Measurements from ENCODE around the gene CALD1. TPM values are rescaled to one million over a fixed set of nuclear protein-coding genes. Genes with fewer than 3 reads are reported as not detected.

CALD1 gene
- total and polyA plus RNA-seq, 7 donors: 34.7 to 2,150 (median 1,069) TPM

- Histone ChIP-seq H3K4me3 (no peak overlapping the region), H3K4me1 (peaks cover 0 to 82% (median 75%) of the 10 kb centered on the region in 4 donors), H3K9me3 (no peaks in the 10 kb centered on the region), H3K27me3 (no peaks in the 10 kb centered on the region), H3K36me3 (no peaks in the 10 kb centered on the region), H3K27ac (peak overlapping the region in 3 of 4 donors; percentile 77 to 88 (median 79))
- TF ChIP-seq POLR2AphosphoS5 (IDR thresholded peaks at IDR 0.05) (no peak), EP300 (IDR thresholded peaks at IDR 0.05) (no peak), POLR2A (IDR thresholded peaks at IDR 0.05) (no peak)
- TF ChIP-seq, protein P1, sequence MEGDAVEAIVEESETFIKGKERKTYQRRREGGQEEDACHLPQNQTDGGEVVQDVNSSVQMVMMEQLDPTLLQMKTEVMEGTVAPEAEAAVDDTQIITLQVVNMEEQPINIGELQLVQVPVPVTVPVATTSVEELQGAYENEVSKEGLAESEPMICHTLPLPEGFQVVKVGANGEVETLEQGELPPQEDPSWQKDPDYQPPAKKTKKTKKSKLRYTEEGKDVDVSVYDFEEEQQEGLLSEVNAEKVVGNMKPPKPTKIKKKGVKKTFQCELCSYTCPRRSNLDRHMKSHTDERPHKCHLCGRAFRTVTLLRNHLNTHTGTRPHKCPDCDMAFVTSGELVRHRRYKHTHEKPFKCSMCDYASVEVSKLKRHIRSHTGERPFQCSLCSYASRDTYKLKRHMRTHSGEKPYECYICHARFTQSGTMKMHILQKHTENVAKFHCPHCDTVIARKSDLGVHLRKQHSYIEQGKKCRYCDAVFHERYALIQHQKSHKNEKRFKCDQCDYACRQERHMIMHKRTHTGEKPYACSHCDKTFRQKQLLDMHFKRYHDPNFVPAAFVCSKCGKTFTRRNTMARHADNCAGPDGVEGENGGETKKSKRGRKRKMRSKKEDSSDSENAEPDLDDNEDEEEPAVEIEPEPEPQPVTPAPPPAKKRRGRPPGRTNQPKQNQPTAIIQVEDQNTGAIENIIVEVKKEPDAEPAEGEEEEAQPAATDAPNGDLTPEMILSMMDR (IDR thresholded peaks at IDR 0.05): no peak
- WGBS, 2 donors: 68 to 77% methylated on average over 1 of the region's 1 CpG
- intact Hi-C loops (cut with DNase I): no loop called here
- no peak for DNase-seq
These were observed 103.0 kb downstream of the CALD1 start for GRCh38 chr7:134882481-134882880.

GRCh38 chr7:134885967-134886352, 106.5 kb downstream of the CALD1 start:
- Histone ChIP-seq H3K27me3 (no peaks in the 10 kb centered on the region), H3K27ac (peak overlapping the region; percentile 70 to 88 (median 78)), H3K4me1 (peaks cover 0 to 79% (median 67%) of the 10 kb centered on the region in 4 donors), H3K4me3 (no peak overlapping the region), H3K9me3 (no peaks in the 10 kb centered on the region), H3K36me3 (peaks cover 0 to 12% (median 2%) of the 10 kb centered on the region in 4 donors)
- 62% methylated on average over 1 of the region's 1 CpG for WGBS, 2 donors
- intact Hi-C loops (cut with DNase I): loop anchor here (5.0 kb wide), 1 partner anchor 34 kb away; no protein-coding TSS in a partner anchor
- TF ChIP-seq, protein P1 (IDR thresholded peaks at IDR 0.05): no peak
- peak in 1 of 4 donors; percentile 38 for TF ChIP-seq POLR2AphosphoS5 (IDR thresholded peaks at IDR 0.05)
- TF ChIP-seq EP300 (IDR thresholded peaks at IDR 0.05): peak in 1 of 4 donors; percentile 4
- TF ChIP-seq POLR2A (IDR thresholded peaks at IDR 0.05): no peak
- no peak for DNase-seq

DNA sequence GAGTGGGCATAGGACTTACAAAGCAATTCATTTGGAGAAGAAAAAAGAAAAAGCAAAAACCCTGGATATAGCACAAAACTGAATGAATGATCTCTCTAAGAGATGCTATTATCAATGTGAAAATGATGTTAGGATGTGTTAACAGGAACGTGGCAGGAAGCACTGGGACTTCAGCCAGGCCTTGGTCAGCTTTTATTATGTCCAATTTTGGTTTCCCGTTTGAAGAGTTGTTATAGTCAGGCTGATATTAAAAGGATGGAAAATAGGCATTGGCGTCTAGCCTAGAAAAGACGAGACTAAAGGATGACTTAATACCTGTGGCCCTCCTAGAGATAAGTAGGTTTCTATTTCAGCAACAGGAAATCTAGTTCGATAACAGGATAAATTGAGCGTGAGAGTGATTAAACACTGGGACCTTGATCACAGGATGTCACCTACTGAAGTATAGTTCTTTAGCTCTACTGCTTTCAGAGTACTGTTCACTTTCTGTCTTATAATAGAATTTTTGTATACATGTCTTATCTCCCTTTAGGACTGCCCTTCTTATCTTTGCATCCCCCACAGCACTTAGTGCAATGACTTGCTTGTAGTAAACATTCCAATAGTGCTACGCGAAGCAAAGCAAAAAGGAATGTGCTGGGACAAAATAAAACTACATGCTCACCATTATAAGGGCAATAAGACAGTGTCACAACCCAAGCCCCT, 107.1 kb downstream of the CALD1 start:
- H3K27me3 ChIP-seq: no peaks in the 10 kb centered on the region
- WGBS, 2 donors: 48 to 50% methylated on average over 8 of the region's 8 CpGs
- DNase-seq: peak; percentile 86
- peaks cover 0 to 79% (median 70%) of the 10 kb centered on the region in 4 donors for H3K4me1 ChIP-seq
- no peak overlapping the region for H3K4me3 ChIP-seq
- no peaks in the 10 kb centered on the region for H3K9me3 ChIP-seq
- TF ChIP-seq POLR2AphosphoS5 (IDR thresholded peaks at IDR 0.05): peak in 2 of 4 donors; percentile 9 to 25
- TF ChIP-seq, protein P1 (IDR thresholded peaks at IDR 0.05): no peak
- intact Hi-C loops (cut with DNase I): loop anchor here (5.0 kb wide), 1 partner anchor 34 kb away; no protein-coding TSS in a partner anchor
- peak overlapping the region; percentile 70 to 88 (median 78) for H3K27ac ChIP-seq
- peaks cover 0 to 12% (median 2%) of the 10 kb centered on the region in 4 donors for H3K36me3 ChIP-seq

DNA sequence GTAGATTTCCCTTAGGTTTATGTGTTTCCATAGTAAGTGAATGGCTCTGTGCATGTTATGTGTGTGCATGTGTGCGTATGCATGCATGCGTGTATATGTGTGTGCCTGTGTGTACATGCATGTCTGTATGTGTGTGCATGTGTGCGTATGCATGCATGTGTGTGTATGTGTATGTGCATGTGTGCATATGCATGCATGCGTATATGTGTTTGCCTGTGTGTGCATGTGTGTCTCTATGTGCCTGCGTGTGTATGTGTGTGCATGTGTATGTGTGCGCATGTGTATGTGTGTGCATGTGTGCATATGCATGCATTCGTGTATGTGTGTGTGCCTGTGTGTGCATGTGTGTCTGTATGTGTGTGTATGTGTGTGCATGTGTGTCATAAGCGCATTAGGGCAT, 108.1 kb downstream of the CALD1 start:
- peak overlapping the region; percentile 70 to 88 (median 78) for H3K27ac ChIP-seq
- H3K4me3 ChIP-seq: no peak overlapping the region
- no peaks in the 10 kb centered on the region for H3K9me3 ChIP-seq
- DNase-seq: no peak
- H3K36me3 ChIP-seq: peaks cover 0 to 12% (median 2%) of the 10 kb centered on the region in 4 donors
- TF ChIP-seq, protein P1 (IDR thresholded peaks at IDR 0.05): no peak
- peak in 2 of 4 donors; percentile 30 to 52 for TF ChIP-seq POLR2AphosphoS5 (IDR thresholded peaks at IDR 0.05)
- H3K27me3 ChIP-seq: no peaks in the 10 kb centered on the region
- WGBS, 2 donors: 93 to 96% methylated on average over 8 of the region's 8 CpGs
- H3K4me1 ChIP-seq: peaks cover 0 to 81% (median 77%) of the 10 kb centered on the region in 4 donors
- intact Hi-C loops (cut with DNase I): loop anchor here (5.0 kb wide), 1 partner anchor 35 kb away; no protein-coding TSS in a partner anchor
